Activated naive CD8-positive, alpha-beta T cell treated with anti-CD3 and anti-CD28 coated beads, Interleukin-2, amount 10 ng/mL, durations not matched to agents 7 days and 5 days (primary cell): Measurements from ENCODE around the gene AVPR2. TPM values are rescaled to one million over a fixed set of nuclear protein-coding genes. Genes with fewer than 3 reads are reported as not detected.

Source experiments
- ATAC-seq: fragments of 150-1000 bp; cut with Tn5 transposase; one replicate; pipeline ENCODE4 v1.10.0; 2021; ENCODE audit warnings: low read depth, moderate library complexity
- POLR2A ChIA-PET: fragments of 350-600 bp; sonication (Branson Sonifier 250); formaldehyde crosslinking; loops from one replicate; lab custom pipeline; 2021; ENCODE audit warnings: antibody characterized with exemption; lab: Charles Lee
- DNase-seq: peaks from one replicate; pipeline ENCODE4 v3.0.0; 2021
- H3K27ac Mint-ChIP-seq: one replicate; pipeline ENCODE4 v1.8.0; 2022; ENCODE audit warnings: mild to moderate bottlenecking, mixed read lengths
- H3K27me3 Mint-ChIP-seq: one replicate; pipeline ENCODE4 v1.8.0; 2022; ENCODE audit warnings: mild to moderate bottlenecking, moderate library complexity, mixed read lengths
- H3K36me3 Mint-ChIP-seq: one replicate; pipeline ENCODE4 v1.8.0; 2021; ENCODE audit warnings: mild to moderate bottlenecking, mixed read lengths
- H3K4me1 Mint-ChIP-seq: one replicate; pipeline ENCODE4 v1.8.0; 2021; ENCODE audit warnings: mixed read lengths
- H3K4me3 Mint-ChIP-seq: one replicate; pipeline ENCODE4 v1.8.0; 2022; ENCODE audit warnings: mild to moderate bottlenecking, moderate library complexity, mixed read lengths
- H3K9me3 Mint-ChIP-seq: one replicate; pipeline ENCODE4 v1.8.0; 2021; ENCODE audit warnings: mixed read lengths
- total RNA-seq, 2 experiments: library from RNA; stranded (reverse); gene quantifications; one replicate each; pipeline ENCODE4 v1.2.3, GENCODE V29; 2021

AVPR2 gene
- total RNA-seq, 2 experiments from 2014 or later, result not detected

GRCh38 chrX:153905481-153906095 lies 1.1 kb downstream of the AVPR2 start:
- Mint-ChIP-seq H3K27ac (no peak overlapping the region), H3K4me3 (no peak overlapping the region), H3K9me3 (no peaks in the 10 kb centered on the region), H3K36me3 (no peaks in the 10 kb centered on the region), H3K27me3 (no peaks in the 10 kb centered on the region), H3K4me1 (peaks cover 29% of the 10 kb centered on the region)
- no peak for ATAC-seq
- DNase-seq, result no peak
- POLR2A ChIA-PET, result interaction anchor here (2.2 to 2.4 kb wide), 2 partner anchors 18 to 22 kb away, joined by 10 to 16 read pairs; no protein-coding TSS in a partner anchor

GRCh38 chrX:153906126-153906917 lies 1.8 kb downstream of the AVPR2 start:
- Mint-ChIP-seq H3K36me3 (no peaks in the 10 kb centered on the region), H3K27ac (peak overlapping the region; percentile 51), H3K27me3 (no peaks in the 10 kb centered on the region), H3K4me1 (peaks cover 25% of the 10 kb centered on the region), H3K4me3 (no peak overlapping the region), H3K9me3 (no peaks in the 10 kb centered on the region)
- no peak for DNase-seq
- POLR2A ChIA-PET, result interaction anchor here (0.7 to 2.4 kb wide), 5 partner anchors 15 to 43 kb away, joined by 3 to 16 read pairs (median 3); no protein-coding TSS in a partner anchor
- peak; percentile 35 for ATAC-seq

- Mint-ChIP-seq H3K9me3 (no peaks in the 10 kb centered on the region), H3K36me3 (peaks cover 5% of the 10 kb centered on the region), H3K4me3 (no peak overlapping the region), H3K4me1 (peaks cover 19% of the 10 kb centered on the region), H3K27me3 (no peaks in the 10 kb centered on the region), H3K27ac (no peak overlapping the region)
- DNase-seq, result no peak
- POLR2A ChIA-PET, result interaction anchor here (0.8 to 2.4 kb wide), 4 partner anchors 16 to 42 kb away, joined by 3 to 16 read pairs (median 6); no protein-coding TSS in a partner anchor
- no peak for ATAC-seq
Measured at GRCh38 chrX:153907456-153907855, 3.0 kb downstream of the AVPR2 start.

GRCh38 chrX:153908219-153908860 lies 3.9 kb downstream of the AVPR2 start:
- ATAC-seq (no peak), DNase-seq (no peak)
- Mint-ChIP-seq H3K27me3 (no peaks in the 10 kb centered on the region), H3K9me3 (no peaks in the 10 kb centered on the region), H3K27ac (no peak overlapping the region), H3K36me3 (peaks cover 5% of the 10 kb centered on the region), H3K4me1 (peaks cover 16% of the 10 kb centered on the region), H3K4me3 (no peak overlapping the region)
- POLR2A ChIA-PET, result no interaction called here

GRCh38 chrX:153909024-153909979 lies 4.8 kb downstream of the AVPR2 start:
- ATAC-seq (no peak), DNase-seq (no peak)
- Mint-ChIP-seq H3K4me1 (peaks cover 9% of the 10 kb centered on the region), H3K27ac (no peak overlapping the region), H3K4me3 (no peak overlapping the region), H3K9me3 (no peaks in the 10 kb centered on the region), H3K27me3 (no peaks in the 10 kb centered on the region), H3K36me3 (peaks cover 5% of the 10 kb centered on the region)
- POLR2A ChIA-PET, result interaction anchor here (1.3 kb wide), 1 partner anchor 182 kb away, joined by 3 read pairs; no protein-coding TSS in a partner anchor

GRCh38 chrX:153909980-153910360 lies 5.5 kb downstream of the AVPR2 start:
- no peak for ATAC-seq
- H3K27ac Mint-ChIP-seq, result no peak overlapping the region

GRCh38 chrX:153910446-153910845 lies 6.0 kb downstream of the AVPR2 start:
- H3K27ac Mint-ChIP-seq, result no peak overlapping the region
- H3K27me3 Mint-ChIP-seq, result no peaks in the 10 kb centered on the region
- DNase-seq, result no peak
- no peaks in the 10 kb centered on the region for H3K9me3 Mint-ChIP-seq
- POLR2A ChIA-PET, result interaction anchor here (0.7 to 2.5 kb wide), 4 partner anchors 12 to 183 kb away, joined by 3 to 15 read pairs (median 5); partner anchors contain the start of gene ARHGAP4
- H3K4me1 Mint-ChIP-seq, result peaks cover 9% of the 10 kb centered on the region
- peaks cover 5% of the 10 kb centered on the region for H3K36me3 Mint-ChIP-seq
- no peak for ATAC-seq
- H3K4me3 Mint-ChIP-seq, result no peak overlapping the region

More at GRCh38 chrX:153909980-153910360, 5.5 kb downstream of the AVPR2 start:
- H3K4me1 Mint-ChIP-seq, result peaks cover 9% of the 10 kb centered on the region
- POLR2A ChIA-PET, result interaction anchor here (1.3 kb wide), 1 partner anchor 183 kb away, joined by 3 read pairs; no protein-coding TSS in a partner anchor
- no peak for DNase-seq
- no peak overlapping the region for H3K4me3 Mint-ChIP-seq
- H3K27me3 Mint-ChIP-seq, result no peaks in the 10 kb centered on the region
- H3K36me3 Mint-ChIP-seq, result peaks cover 5% of the 10 kb centered on the region
- no peaks in the 10 kb centered on the region for H3K9me3 Mint-ChIP-seq

GRCh38 chrX:153911798-153912197 lies 7.3 kb downstream of the AVPR2 start:
- Mint-ChIP-seq H3K27ac (no peak overlapping the region), H3K27me3 (no peaks in the 10 kb centered on the region), H3K4me3 (no peak overlapping the region), H3K4me1 (peaks cover 6% of the 10 kb centered on the region), H3K36me3 (peaks cover 9% of the 10 kb centered on the region), H3K9me3 (no peaks in the 10 kb centered on the region)
- POLR2A ChIA-PET, result interaction anchor here (1.6 to 2.5 kb wide), 2 partner anchors 11 to 14 kb away, joined by 6 to 15 read pairs; partner anchors contain the start of gene ARHGAP4
- ATAC-seq, result no peak
- DNase-seq, result no peak

GRCh38 chrX:153913211-153913610 lies 8.7 kb downstream of the AVPR2 start:
- POLR2A ChIA-PET, result no interaction called here
- peaks cover 14% of the 10 kb centered on the region for H3K36me3 Mint-ChIP-seq
- no peaks in the 10 kb centered on the region for H3K27me3 Mint-ChIP-seq
- no peaks in the 10 kb centered on the region for H3K9me3 Mint-ChIP-seq
- no peak overlapping the region for H3K4me3 Mint-ChIP-seq
- peaks cover 5% of the 10 kb centered on the region for H3K4me1 Mint-ChIP-seq
- no peak for ATAC-seq
- no peak overlapping the region for H3K27ac Mint-ChIP-seq
- no peak for DNase-seq

GRCh38 chrX:153913701-153914100 lies 9.2 kb downstream of the AVPR2 start:
- Mint-ChIP-seq H3K4me1 (peaks cover 3% of the 10 kb centered on the region), H3K36me3 (peaks cover 14% of the 10 kb centered on the region), H3K27me3 (no peaks in the 10 kb centered on the region), H3K27ac (no peak overlapping the region), H3K4me3 (no peak overlapping the region), H3K9me3 (no peaks in the 10 kb centered on the region)
- ATAC-seq, result no peak
- DNase-seq, result no peak
- POLR2A ChIA-PET, result no interaction called here

- no peak overlapping the region for H3K27ac Mint-ChIP-seq
- no peaks in the 10 kb centered on the region for H3K27me3 Mint-ChIP-seq
- no peaks in the 10 kb centered on the region for H3K9me3 Mint-ChIP-seq
- no peak overlapping the region for H3K4me3 Mint-ChIP-seq
- DNase-seq, result no peak
- ATAC-seq, result no peak
- peaks cover 6% of the 10 kb centered on the region for H3K4me1 Mint-ChIP-seq
- POLR2A ChIA-PET, result interaction anchor here (1.1 to 1.2 kb wide), 2 partner anchors 12 to 27 kb away, joined by 4 read pairs; partner anchors contain the start of gene RENBP
- H3K36me3 Mint-ChIP-seq, result peaks cover 18% of the 10 kb centered on the region
Measured at GRCh38 chrX:153917869-153918268, 13.4 kb downstream of the AVPR2 start.

GRCh38 chrX:153919281-153919680 lies 14.8 kb downstream of the AVPR2 start:
- POLR2A ChIA-PET, result interaction anchor here (1.2 kb wide), 1 partner anchor 25 kb away, joined by 4 read pairs; the partner anchor contains the start of gene RENBP
- H3K36me3 Mint-ChIP-seq, result peaks cover 23% of the 10 kb centered on the region
- DNase-seq (no peak), ATAC-seq (no peak)
- H3K27me3 Mint-ChIP-seq, result no peaks in the 10 kb centered on the region
- H3K9me3 Mint-ChIP-seq, result no peaks in the 10 kb centered on the region
- H3K27ac Mint-ChIP-seq, result no peak overlapping the region
- H3K4me1 Mint-ChIP-seq, result peaks cover 10% of the 10 kb centered on the region
- no peak overlapping the region for H3K4me3 Mint-ChIP-seq
